Activated CD8-positive, alpha-beta T cell treated with anti-CD3 and anti-CD28 coated beads, Interleukin-2, amount 10 ng/mL, durations not matched to agents 7 days and 5 days (primary cell): ENCODE data around the gene KDF1. TPM values are rescaled to one million over a fixed set of nuclear protein-coding genes. Genes with fewer than 3 reads are reported as not detected.
A peak's percentile ranks its signal among the peaks of the same experiment; 100 is the strongest.
"Not testable (repeated sequence)": the region's sequence is repeated elsewhere in the genome, so short reads cannot be mapped to it uniquely, and the experiment has no call there.

ENCODE experiments used
- ATAC-seq: fragments of 150-1000 bp; cut with Tn5 transposase; one replicate; pipeline ENCODE4 v1.10.0; 2021; ENCODE audit warnings: moderate library complexity
- CTCF ChIA-PET: fragments of 350-600 bp; sonication (Branson Sonifier 250); formaldehyde crosslinking; loops from one replicate; lab custom pipeline; 2021; ENCODE audit warnings: antibody characterized with exemption; lab: Charles Lee
- POLR2A ChIA-PET: fragments of 350-600 bp; sonication (Branson Sonifier 250); formaldehyde crosslinking; loops from one replicate; lab custom pipeline; 2021; ENCODE audit warnings: antibody characterized with exemption; lab: Charles Lee
- DNase-seq: peaks from one replicate; pipeline ENCODE4 v3.0.0-alpha.2; 2020
- H3K27ac Mint-ChIP-seq: one replicate; pipeline ENCODE4 v1.8.0; 2021; ENCODE audit warnings: mild to moderate bottlenecking, mixed read lengths
- H3K27me3 Mint-ChIP-seq: one replicate; pipeline ENCODE4 v1.8.0; 2021; ENCODE audit warnings: low read depth, mixed read lengths
- H3K36me3 Mint-ChIP-seq: one replicate; pipeline ENCODE4 v1.8.0; 2021; ENCODE audit warnings: low read depth, mixed read lengths
- H3K4me1 Mint-ChIP-seq: one replicate; pipeline ENCODE4 v1.8.0; 2021; ENCODE audit warnings: low read depth, mixed read lengths
- H3K4me3 Mint-ChIP-seq: one replicate; pipeline ENCODE4 v1.8.0; 2021; ENCODE audit warnings: mild to moderate bottlenecking, mixed read lengths
- H3K9me3 Mint-ChIP-seq: one replicate; pipeline ENCODE4 v1.8.0; 2022; ENCODE audit warnings: mixed read lengths; ENCODE audit not compliant: insufficient read depth
- total RNA-seq, 2 experiments: library from RNA; stranded (reverse); gene quantifications; one replicate each; pipeline ENCODE4 v1.2.3, GENCODE V29; 2021

The KDF1 gene
- total RNA-seq, 2 experiments from 2014 or later: not detected

DNA sequence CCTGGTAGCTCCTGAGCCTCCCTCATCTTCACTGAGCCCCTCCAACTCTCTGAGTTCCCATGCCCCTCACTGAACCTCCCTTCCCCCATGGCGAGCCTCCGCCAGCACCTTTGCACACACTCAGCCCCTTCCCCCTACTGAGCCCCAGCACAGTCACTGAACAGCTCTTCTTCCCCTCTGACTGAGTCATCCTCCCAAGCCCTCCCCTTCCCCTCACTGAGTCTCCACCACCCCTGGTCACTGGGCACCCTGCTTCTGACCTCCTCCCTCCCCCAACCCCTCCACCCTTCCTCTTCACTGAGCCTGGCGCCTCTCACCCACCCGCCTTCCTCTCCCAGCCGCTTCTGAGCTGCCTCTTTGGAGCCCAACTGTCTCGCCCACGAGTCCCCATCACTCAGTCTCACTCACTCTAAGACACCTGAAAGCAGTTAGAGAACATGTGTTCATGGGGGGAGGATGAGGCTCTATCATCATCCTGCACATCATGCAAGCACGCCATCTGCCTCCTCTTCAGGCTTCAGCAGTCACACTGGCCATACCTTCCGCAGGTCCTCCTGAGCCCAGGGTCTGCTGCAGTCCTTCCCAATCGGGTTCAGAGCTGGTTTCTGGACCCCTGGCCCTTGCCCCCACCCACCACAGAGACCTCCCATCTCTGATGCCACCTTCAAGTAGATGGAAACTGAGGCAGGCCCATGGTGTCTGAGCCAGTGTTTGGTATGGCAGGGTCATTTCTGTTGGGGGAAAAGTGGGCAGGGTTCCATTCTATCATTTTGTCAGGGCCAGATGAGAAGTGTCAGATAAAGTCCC, 31.2 kb upstream of the KDF1 start:
- H3K4me3 Mint-ChIP-seq: no peak overlapping the region
- no peak for DNase-seq
- CTCF ChIA-PET: no interaction called here
- H3K9me3 Mint-ChIP-seq: no peaks in the 10 kb centered on the region
- H3K36me3 Mint-ChIP-seq: no peaks in the 10 kb centered on the region
- no peak overlapping the region for H3K27ac Mint-ChIP-seq
- peaks cover 11% of the 10 kb centered on the region for H3K4me1 Mint-ChIP-seq
- ATAC-seq: no peak
- peaks cover 60% of the 10 kb centered on the region for H3K27me3 Mint-ChIP-seq
- POLR2A ChIA-PET: interaction anchor here (0.5 kb wide), 1 partner anchor 1590 kb away, joined by 3 read pairs; no protein-coding TSS in a partner anchor

- Mint-ChIP-seq H3K27me3 (peaks cover 51% of the 10 kb centered on the region), H3K4me1 (peaks cover 11% of the 10 kb centered on the region)
- not testable (repeated sequence) for H3K9me3 Mint-ChIP-seq, DNase-seq, H3K36me3 Mint-ChIP-seq, ATAC-seq, H3K4me3 Mint-ChIP-seq, H3K27ac Mint-ChIP-seq
- CTCF ChIA-PET: interaction anchor here (1.5 to 1.8 kb wide), 2 partner anchors 8 to 56 kb away, joined by 6 to 8 read pairs; no protein-coding TSS in a partner anchor
- POLR2A ChIA-PET: interaction anchor here (0.6 to 0.8 kb wide), 2 partner anchors 147 to 1212 kb away, joined by 4 read pairs; no protein-coding TSS in a partner anchor
Measured at GRCh38 chr1:26989403-26990109, 29.3 kb upstream of the KDF1 start.

GRCh38 chr1:26986658-26987057, 26.4 kb upstream of the KDF1 start:
- H3K4me3 Mint-ChIP-seq: no peak overlapping the region
- H3K9me3 Mint-ChIP-seq: no peaks in the 10 kb centered on the region
- DNase-seq (no peak), ATAC-seq (no peak)
- POLR2A ChIA-PET: no interaction called here
- CTCF ChIA-PET: interaction anchor here (1.2 to 2.3 kb wide), 3 partner anchors 10 to 110 kb away, joined by 3 to 15 read pairs (median 3); no protein-coding TSS in a partner anchor
- H3K27ac Mint-ChIP-seq: no peak overlapping the region
- H3K4me1 Mint-ChIP-seq: peaks cover under 1% of the 10 kb centered on the region
- H3K27me3 Mint-ChIP-seq: peaks cover 46% of the 10 kb centered on the region
- H3K36me3 Mint-ChIP-seq: no peaks in the 10 kb centered on the region

GRCh38 chr1:26984291-26984690, 24.0 kb upstream of the KDF1 start:
- no peaks in the 10 kb centered on the region for H3K9me3 Mint-ChIP-seq
- H3K4me1 Mint-ChIP-seq: no peaks in the 10 kb centered on the region

GRCh38 chr1:26983863-26984262, 23.6 kb upstream of the KDF1 start:
- no peak overlapping the region for H3K4me3 Mint-ChIP-seq
- H3K36me3 Mint-ChIP-seq: no peaks in the 10 kb centered on the region
- peaks cover 34% of the 10 kb centered on the region for H3K27me3 Mint-ChIP-seq
- H3K27ac Mint-ChIP-seq: no peak overlapping the region
- no peak for DNase-seq
- H3K4me1 Mint-ChIP-seq: no peaks in the 10 kb centered on the region
- no peaks in the 10 kb centered on the region for H3K9me3 Mint-ChIP-seq
- ChIA-PET POLR2A (no interaction called here), CTCF (interaction anchor here (0.7 to 1.4 kb wide), 2 partner anchors 15 to 51 kb away, joined by 5 to 9 read pairs; no protein-coding TSS in a partner anchor)
- no peak for ATAC-seq

More at GRCh38 chr1:26984291-26984690, 24.0 kb upstream of the KDF1 start:
- no peak overlapping the region for H3K27ac Mint-ChIP-seq
- ATAC-seq (no peak), DNase-seq (no peak)
- POLR2A ChIA-PET: no interaction called here
- CTCF ChIA-PET: interaction anchor here (0.7 to 1.4 kb wide), 2 partner anchors 14 to 50 kb away, joined by 5 to 9 read pairs; no protein-coding TSS in a partner anchor
- peaks cover 33% of the 10 kb centered on the region for H3K27me3 Mint-ChIP-seq
- H3K4me3 Mint-ChIP-seq: no peak overlapping the region
- H3K36me3 Mint-ChIP-seq: no peaks in the 10 kb centered on the region

- ChIA-PET POLR2A (no interaction called here), CTCF (interaction anchor here (0.6 to 0.9 kb wide), 3 partner anchors 16 to 94 kb away, joined by 3 to 4 read pairs (median 4); no protein-coding TSS in a partner anchor)
- no peak overlapping the region for H3K4me3 Mint-ChIP-seq
- H3K4me1 Mint-ChIP-seq: no peaks in the 10 kb centered on the region
- no peaks in the 10 kb centered on the region for H3K9me3 Mint-ChIP-seq
- H3K36me3 Mint-ChIP-seq: no peaks in the 10 kb centered on the region
- H3K27ac Mint-ChIP-seq: no peak overlapping the region
- peaks cover 28% of the 10 kb centered on the region for H3K27me3 Mint-ChIP-seq
- DNase-seq (no peak), ATAC-seq (no peak)
Measured at GRCh38 chr1:26981146-26981846, 21.0 kb upstream of the KDF1 start.

GRCh38 chr1:26978901-26979300, 18.6 kb upstream of the KDF1 start:
- ChIA-PET POLR2A (no interaction called here), CTCF (no interaction called here)
- no peak for ATAC-seq
- Mint-ChIP-seq H3K4me3 (no peak overlapping the region), H3K27ac (no peak overlapping the region), H3K9me3 (no peaks in the 10 kb centered on the region), H3K27me3 (peaks cover 17% of the 10 kb centered on the region), H3K4me1 (no peaks in the 10 kb centered on the region), H3K36me3 (no peaks in the 10 kb centered on the region)
- DNase-seq: no peak

DNA sequence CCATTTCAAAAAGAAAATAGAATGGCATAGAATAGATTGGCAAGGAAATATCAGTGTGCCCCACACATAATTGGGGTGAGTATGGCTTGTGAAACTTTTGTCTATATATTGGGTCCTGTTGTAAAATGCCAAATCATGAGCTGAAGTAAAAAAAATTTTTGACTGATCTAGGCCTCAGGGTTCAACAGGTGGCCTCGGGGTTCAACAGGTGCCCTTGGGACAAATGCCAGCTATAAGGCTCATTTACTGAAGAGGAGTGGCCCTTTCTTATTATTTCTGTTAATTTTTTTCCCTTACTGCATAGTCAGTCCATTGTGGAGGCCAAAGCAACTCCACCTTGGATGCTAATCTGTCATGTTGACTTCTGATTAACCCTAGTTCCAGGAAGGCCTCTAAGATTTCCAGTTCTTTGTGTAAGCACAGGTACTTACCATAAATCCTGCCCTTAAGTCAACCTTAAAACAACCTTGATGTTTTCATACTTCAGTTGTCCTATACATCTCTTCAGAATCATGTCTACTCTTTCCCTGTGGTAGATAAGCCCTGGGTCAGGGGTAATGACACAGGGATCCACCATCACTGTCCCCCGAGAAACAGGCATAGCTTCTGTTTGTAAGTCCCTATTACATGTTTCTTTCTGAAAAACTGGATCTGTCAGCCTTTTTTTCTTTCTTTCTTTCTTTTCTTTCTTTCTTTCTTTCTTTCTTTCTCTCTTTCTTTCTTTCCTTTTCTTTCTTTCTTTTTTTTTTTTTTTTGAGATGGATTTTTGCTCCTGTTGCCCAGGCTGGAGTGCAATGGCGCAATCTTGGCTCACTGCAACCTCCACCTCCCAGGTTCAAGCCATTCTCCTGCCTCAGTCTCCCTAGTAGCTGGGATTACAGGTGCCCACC, 16.6 kb upstream of the KDF1 start:
- Mint-ChIP-seq H3K27me3 (peaks cover 12% of the 10 kb centered on the region), H3K27ac (no peak overlapping the region), H3K36me3 (no peaks in the 10 kb centered on the region), H3K9me3 (no peaks in the 10 kb centered on the region), H3K4me3 (no peak overlapping the region), H3K4me1 (peaks cover 10% of the 10 kb centered on the region)
- DNase-seq: no peak
- no peak for ATAC-seq
- POLR2A ChIA-PET: no interaction called here
- CTCF ChIA-PET: interaction anchor here (1.2 kb wide), 1 partner anchor 126 kb away, joined by 3 read pairs; no protein-coding TSS in a partner anchor

DNA sequence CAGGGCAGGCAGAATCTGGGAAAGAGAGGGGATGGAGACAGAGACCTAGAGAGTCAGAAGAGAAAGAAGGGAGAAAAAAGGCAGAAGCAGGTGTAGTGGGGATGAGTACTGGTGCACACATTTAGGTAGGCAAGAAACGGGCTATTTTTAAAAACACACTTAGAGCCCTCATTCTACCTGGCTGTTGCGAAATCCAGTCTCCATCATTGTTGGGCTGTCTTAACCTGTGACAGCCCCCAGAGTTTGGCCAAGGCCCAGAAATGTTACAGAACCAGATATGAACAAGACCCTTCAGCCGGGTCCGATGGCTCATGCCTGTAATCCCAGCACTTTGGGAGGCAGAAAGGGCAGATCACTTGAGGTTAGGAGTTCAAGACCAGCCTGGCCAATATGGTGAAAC, 12.6 kb upstream of the KDF1 start:
- ATAC-seq (no peak), DNase-seq (no peak)
- H3K36me3 Mint-ChIP-seq: no peaks in the 10 kb centered on the region
- POLR2A ChIA-PET: no interaction called here
- no peaks in the 10 kb centered on the region for H3K9me3 Mint-ChIP-seq
- peaks cover 14% of the 10 kb centered on the region for H3K27me3 Mint-ChIP-seq
- H3K27ac Mint-ChIP-seq: peak overlapping the region; percentile 46
- CTCF ChIA-PET: interaction anchor here (1.0 kb wide), 1 partner anchor 24 kb away, joined by 4 read pairs; no protein-coding TSS in a partner anchor
- H3K4me3 Mint-ChIP-seq: no peak overlapping the region
- peaks cover 13% of the 10 kb centered on the region for H3K4me1 Mint-ChIP-seq

DNA sequence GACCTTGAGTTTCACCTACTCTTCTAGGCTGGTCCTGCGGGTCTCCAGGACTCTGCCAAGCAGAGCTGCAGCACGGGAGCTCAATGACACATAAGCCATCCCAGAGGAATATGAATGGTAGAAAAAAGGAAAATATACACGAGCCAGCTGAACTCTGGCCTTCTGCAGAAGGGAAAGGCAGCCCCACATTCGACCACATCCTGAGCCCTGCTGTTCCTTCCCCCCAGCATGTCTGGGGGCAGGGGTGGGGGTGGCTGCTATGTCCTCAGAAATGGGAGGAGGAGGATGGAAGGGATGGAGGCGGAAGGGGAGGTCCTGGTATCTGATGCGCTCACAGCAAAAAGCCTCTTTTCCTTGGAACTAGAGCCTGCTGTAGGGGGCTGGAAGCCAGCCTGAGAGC, 12.1 kb upstream of the KDF1 start:
- H3K4me3 Mint-ChIP-seq: no peak overlapping the region
- no peak for DNase-seq
- peaks cover 13% of the 10 kb centered on the region for H3K4me1 Mint-ChIP-seq
- H3K36me3 Mint-ChIP-seq: no peaks in the 10 kb centered on the region
- ChIA-PET CTCF (interaction anchor here (1.0 kb wide), 1 partner anchor 24 kb away, joined by 4 read pairs; no protein-coding TSS in a partner anchor), POLR2A (no interaction called here)
- peak overlapping the region; percentile 46 for H3K27ac Mint-ChIP-seq
- no peaks in the 10 kb centered on the region for H3K9me3 Mint-ChIP-seq
- H3K27me3 Mint-ChIP-seq: peaks cover 14% of the 10 kb centered on the region
- ATAC-seq: no peak
